HG02938 (cell line): Measurements from ENCODE around the gene EEPD1.

ENCODE experiments used
- ATAC-seq: cut with Tn5 transposase; IDR thresholded peaks from one replicate; pipeline ENCODE4 v1.9.1; 2021; ENCODE audit warnings: mild to moderate bottlenecking, moderate library complexity; ENCODE audit not compliant: unreplicated experiment

Gene EEPD1

DNA sequence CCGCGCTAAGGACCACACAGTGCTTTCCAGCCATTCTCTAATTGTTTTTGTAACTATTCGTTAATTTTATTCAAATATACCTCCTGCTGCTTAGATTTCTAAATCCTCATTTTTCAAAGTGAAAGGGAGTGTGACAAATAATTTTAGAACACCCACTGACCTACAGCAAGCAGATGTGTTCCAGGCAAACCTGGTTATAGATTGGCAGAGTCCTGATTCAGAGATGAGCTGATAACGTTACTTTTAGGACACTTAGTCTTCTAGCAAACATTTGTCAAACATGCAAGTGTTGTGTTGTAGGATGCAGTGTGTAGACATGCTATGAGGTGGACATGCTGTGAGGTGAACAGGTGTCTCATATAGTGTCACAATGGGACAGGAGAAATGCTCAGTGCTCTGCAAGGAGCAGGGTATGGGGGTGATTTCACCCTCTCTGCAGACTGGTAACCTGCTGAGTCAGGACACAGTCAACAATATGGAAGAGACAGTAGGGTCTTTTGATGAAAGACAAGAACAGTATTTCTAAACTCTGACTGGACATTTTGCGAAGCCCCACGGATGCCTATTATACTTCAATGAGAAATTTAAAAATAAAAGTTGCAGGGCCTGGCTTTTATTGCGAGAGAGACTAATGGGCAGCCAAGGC is 144.4 kb downstream of the EEPD1 start:
- ATAC-seq, result no peak

DNA sequence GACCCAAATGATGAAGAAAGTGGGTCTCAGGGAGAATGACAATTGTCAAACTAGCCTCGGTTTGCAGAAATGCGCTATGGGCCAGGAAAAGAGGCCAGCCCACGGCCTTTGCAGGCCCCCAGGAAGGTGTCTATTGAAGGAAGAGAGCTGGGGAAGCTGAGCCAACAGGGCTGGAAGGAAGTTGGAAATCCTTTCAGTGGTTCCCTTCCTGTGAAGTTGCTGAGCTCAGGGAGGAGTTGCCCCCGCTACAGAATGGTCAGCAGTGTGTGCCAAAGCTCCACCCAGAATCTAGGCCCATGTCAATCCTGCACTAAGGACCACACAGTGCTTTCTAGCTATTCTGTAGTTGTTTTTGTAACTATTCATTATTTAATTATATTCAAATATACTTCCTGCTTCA is 145.1 kb downstream of the EEPD1 start:
- ATAC-seq, result no peak

DNA sequence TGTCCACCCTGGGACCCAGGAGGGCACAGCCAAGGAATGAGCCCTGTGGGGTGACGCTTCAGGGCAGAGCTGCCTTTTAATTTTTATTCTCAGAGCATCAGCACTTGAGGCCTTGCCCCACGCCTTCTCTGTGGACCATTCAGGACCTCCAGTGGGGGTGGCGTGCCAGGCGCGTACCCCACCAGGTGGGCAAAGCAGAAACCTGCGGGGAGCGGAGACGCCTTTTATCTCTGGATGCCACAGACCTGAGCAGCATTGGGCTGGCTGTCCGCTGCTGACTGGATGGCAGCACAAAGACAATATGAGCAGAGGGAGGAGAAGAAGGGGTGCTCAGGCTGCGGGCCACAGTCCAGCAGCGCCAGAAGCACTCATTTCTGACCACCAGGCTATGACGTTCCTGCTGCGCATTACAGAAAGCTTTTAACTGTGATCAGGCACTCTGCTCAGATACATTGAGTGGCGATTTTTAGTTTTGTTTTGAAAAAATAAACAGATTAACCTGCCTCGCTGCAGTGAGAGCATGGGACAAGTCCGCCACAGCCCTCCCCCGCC is 146.2 kb downstream of the EEPD1 start:
- no peak for ATAC-seq

DNA sequence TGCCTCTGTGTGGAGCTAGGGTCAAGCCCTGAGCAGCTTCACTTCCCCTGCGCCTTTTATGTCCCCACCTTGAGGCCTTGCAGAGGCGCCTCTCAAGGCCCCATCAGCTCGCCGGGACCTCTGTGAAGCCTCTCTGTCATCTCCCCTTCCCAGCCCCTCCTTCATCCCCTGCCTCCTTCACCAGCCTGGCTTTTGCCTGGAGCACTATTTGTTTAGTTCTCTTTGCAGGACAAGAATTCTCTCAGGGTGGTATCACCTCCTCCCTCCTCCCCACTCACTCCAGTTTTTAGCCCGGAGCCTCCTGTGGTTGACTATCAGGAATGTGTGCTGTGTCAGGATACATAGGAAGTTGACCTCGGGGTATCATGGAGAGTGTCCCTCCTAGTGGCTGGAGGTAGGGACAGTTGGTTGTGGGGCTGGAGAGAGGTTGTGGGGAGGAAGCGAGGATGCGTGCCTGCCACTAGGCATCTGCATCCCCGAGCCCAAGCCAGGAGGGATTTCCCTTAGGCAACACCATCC is 146.8 kb downstream of the EEPD1 start:
- ATAC-seq, result no peak

DNA sequence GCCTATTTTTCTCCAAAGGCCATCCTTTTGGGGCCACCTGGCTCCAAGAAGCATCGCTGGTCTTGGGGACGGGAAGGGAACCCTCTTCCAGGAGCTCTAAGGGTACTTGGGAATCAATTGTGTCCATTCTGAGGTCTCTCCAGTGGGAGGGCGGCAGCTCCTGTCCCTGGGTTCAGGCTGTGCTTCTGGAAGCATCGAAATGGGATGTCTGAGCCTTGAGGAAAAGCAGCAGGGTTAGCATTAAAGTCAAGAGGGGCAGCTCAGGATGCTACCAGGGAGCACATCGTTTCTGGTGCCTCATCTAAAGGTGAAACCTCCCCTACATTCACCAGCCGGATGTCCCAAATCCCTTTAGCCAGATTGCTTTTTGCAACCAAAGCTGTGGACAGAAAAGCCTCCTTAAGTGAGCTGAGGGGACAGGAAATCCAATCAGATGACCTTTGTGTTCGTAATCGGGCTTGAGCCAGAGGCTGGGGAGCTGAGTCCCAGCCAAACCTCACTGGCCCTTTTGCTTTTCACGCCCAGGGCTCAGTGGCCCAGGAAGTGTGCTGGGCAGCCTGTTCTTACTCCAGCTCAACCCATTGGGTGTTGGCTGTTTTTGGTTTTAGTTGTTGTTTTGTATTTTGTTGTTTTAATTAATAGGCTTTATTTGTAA is 147.8 kb downstream of the EEPD1 start:
- no peak for ATAC-seq

DNA sequence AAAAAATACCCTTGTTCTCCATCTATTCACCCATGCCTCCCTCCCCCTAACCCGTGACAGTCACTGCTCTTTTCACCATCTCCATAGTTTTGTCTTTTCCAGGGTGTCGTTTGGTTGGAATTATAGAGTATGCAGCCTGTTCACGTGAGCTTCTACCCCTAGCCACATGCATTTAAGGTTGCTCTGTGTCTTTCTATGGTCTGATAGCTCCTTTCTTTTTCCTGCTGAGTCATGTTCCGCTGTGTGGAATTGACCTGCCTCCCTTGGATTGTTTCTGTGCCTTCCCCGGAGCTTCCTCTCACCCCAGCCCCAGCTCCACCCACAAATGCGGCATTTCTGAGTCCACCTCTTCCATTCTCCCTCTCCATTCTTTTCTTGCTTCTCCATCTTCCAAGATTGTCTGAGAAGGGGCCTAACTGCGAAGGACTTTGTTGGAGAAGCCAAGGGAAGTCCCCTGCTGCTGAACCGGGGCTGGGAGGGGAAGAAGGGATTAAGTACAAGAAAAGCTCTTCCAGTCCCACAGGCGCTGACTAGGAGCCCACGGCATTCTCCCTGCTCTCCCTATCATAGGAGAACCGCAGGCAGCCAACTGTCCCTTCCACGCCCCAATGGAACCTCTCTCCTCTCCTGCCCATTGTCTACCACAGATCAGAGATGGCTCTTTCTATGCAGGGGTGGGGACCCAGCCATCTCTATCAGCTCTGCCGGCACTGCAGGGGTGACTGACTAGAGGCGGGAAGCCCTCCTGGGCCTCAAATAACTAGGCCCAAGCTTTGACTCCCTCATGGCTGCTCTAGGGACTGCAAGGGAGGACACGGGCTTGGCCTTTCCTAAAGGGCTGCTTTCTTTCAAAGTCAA is 149.1 kb downstream of the EEPD1 start:
- ATAC-seq, result no peak

DNA sequence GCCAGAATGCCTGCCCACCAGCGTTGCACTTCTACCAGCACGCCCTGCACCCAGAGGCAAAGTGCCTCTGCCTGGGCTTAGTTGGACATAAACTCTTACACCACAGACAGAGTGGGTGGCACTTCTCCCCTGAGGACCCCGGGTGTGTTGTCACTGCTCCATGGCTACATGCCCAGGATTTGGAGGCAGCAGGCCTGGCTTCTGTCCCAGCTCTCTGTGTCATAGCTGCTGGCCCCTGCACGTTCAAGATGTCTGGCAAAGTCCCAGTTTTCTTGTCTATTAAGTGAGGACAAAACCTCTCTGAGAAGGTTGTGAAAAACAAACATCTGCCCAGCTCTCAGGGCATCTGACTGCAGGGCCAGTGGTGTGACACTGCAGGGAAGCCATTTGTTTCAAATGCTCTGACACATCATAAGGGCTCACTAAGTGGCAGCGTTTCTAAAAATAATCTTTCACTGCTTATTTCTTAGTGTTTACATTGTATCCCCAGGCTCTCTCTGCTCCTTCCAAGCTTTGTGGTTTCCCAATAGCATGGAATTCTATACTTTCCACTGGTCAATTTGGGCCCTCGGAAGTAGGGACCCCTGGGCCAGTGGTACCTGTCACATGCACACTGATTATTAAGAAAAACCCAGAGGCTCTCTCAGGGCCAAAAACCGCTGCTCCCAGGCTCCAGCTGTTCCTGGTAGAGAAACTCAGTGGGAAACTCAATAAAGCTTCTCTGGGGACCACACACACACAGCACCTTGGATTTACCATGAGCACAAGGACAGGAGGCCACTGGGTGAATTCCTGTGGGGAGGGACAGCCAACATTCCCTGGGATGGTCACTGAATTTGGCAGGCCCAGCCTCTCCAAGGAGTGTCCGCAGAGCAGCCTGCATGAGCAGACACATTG is 150.4 kb downstream of the EEPD1 start:
- no peak for ATAC-seq

DNA sequence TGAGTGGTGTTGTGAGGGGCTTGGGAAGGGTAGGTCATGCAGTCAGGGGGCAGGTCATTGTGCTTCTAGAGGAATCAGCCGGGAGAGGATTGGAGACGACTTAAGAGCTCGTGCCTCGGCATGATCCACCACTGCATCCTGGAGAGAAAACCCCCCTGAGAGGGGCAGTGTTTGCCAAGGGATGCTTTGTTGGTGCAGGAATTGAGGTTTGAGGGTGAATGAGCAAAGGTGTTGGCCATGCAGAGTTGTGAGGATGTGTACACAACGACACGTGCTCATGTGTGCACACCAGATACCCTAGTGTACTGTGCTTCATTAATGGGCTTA is 151.0 kb downstream of the EEPD1 start:
- ATAC-seq, result no peak

DNA sequence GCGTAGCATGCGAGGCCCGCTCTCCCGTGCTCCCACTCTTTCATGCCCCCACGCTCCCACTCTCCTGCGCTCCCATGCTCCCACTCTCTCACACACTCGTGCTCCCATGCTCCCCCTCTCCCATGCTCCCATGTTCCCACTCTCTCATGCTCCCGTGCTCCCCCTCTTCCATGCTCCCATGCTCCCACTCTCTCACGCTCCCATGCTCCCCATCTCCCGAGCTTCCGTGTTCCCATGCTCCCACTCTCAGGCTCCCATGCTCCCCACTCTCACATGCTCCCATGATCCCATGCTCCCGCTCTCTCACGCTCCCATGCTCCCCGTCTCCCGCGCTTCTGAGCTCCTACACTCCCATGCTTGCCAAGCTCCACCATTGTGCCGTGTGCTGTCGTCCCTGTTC is 152.2 kb downstream of the EEPD1 start:
- no peak for ATAC-seq

DNA sequence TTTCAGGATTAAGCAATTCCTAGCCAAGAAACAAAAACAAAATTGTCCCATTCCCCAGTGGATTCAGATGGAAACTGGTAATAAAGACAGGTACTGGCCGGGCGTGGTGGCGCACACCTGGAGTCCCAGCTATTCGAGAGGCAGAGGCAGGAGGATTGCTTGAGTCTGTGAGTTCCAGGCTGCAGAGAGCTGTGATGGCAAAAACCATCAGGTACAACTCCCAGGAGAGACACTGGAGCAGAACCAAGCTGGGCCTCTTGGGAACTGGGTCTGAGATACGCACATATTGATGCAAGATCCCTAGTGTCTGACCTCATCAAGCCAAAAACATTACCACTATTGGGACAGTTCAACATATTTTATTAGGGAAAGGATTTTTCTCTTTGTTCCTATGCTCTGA is 152.6 kb downstream of the EEPD1 start:
- ATAC-seq, result no peak

DNA sequence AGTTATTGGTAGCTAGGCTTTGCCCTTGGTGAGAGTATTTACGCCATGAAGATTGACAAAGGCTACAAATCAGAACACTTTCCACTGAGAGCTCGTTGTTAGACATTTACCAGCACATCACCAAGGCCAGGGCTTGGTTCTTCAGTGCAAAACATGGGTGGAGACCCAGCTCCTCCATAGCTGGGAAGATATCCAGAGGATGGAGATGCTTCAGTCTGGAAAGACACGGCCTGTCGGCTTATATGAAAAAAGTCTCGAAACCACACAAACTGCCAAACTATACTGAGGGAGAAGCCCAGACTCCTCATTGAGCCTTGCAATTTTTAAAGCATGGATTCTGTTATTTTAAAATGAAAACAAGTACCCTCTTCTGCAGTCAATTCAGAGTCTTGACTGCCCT is 153.2 kb downstream of the EEPD1 start:
- ATAC-seq, result no peak

DNA sequence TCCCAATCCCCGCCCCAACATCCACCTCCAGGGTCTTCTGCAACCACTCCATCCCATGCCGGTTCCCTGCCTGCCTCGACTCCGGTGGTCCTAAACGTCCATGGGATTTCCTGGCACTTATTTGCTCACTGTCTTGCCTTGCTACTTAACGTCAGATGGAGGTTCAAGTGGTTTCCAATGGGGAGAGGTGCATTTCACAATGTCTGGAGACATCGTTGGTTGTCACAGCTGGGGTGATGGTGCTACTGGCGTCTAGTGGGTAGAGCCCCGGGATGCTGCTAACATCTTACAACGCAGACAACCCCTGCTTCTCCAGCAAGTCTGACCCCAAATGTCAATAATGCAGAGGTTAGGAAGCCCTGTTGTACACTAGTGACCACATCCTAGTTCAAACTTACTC is 153.7 kb downstream of the EEPD1 start:
- ATAC-seq, result no peak

DNA sequence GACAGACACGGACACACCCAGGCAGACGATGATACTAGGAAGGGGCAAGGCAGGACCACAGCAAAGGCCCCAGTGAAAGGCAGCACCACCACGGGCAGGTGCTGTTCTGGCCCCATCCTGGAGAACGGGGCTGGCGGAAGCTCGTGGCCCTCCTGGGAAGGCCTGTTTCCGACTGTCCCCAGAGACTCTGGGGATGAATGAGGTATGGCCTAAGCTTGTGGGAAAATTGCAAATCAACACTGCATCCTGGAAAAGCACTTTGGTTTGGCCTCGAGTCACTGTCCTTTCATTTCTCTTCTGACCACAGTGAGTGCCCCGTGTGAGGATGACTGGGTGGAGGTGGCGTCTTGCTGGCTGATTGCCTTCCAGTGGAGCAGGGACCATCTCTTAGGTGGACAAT is 155.0 kb downstream of the EEPD1 start:
- ATAC-seq, result no peak

DNA sequence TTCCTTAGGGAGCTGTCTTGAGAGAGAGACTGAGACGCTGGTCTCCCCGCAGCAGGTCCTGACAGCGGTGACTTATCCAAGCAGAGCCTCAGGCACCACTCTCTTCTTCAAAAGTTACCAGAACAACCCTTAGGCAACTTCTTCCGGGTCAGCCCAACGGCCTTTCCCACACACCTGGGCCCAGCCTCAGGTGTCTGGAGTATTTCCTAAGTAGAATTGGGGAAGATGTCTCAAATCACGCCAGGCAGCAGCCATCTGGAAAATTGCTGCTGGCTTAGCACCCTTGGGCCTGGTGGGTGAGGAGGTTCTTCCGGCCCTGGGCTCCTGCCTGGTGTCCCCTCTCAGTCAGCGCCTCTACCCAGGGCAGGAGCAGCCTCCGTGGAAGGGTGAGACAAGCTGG is 156.2 kb downstream of the EEPD1 start:
- no peak for ATAC-seq

DNA sequence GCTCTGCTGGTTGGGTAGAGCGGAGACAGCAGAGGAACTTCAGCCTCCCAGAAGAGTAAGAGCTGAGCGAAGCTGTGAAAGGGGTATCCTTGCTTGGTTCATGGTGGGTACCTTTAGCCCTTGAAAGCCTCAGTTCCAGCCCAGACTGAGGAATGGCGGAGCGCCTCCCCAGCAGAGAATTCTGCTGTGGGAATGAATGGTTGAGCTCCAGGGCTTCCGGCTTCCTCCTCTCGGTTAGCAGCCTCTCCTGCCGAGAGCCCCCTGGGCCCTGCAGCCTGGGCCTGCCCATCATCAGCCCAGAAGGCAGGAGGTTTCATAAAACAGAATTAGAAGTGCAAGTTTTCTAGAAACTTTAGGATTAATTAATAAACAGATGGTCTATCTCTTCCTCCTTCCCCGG is 156.7 kb downstream of the EEPD1 start:
- no peak for ATAC-seq

DNA sequence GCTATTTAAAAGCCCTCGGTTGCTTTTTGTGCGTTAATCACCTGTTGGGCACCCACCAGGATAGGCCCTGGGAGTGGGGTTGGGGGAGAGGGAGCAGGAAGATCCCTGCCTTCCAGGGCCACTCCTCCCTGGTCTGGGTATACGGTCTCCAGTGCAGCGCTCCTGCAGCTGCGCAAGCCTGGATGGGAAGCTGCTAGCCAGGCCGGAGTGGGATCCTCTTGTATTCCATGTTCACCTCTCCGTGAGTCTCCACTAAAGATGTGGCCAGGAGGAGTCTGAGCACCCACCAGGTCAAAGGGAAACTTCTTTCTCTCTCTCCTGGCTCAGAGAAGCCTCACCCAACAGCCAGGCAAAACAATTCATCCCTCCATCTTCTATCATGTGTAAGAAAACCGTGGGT is 157.8 kb downstream of the EEPD1 start:
- ATAC-seq, result no peak

DNA sequence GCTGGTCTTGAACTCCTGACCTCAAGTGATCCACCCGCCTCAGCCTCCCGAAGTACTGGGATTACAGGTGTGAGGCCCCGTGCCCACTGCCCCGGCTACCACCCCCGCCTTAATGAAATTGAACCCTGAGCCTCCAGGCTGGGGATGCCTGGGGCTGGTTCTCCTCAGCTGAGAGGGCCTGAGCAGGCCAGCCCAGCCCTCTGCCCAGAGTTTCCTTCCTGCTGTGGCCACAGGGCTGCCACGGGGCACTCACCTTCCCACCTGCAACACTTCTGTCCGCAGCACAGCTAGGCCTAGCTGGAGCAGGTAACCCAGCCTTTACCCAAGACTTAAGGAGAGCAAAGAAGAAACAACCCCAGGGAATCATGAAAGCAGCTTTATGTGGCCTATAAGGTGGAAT is 158.5 kb downstream of the EEPD1 start:
- no peak for ATAC-seq

DNA sequence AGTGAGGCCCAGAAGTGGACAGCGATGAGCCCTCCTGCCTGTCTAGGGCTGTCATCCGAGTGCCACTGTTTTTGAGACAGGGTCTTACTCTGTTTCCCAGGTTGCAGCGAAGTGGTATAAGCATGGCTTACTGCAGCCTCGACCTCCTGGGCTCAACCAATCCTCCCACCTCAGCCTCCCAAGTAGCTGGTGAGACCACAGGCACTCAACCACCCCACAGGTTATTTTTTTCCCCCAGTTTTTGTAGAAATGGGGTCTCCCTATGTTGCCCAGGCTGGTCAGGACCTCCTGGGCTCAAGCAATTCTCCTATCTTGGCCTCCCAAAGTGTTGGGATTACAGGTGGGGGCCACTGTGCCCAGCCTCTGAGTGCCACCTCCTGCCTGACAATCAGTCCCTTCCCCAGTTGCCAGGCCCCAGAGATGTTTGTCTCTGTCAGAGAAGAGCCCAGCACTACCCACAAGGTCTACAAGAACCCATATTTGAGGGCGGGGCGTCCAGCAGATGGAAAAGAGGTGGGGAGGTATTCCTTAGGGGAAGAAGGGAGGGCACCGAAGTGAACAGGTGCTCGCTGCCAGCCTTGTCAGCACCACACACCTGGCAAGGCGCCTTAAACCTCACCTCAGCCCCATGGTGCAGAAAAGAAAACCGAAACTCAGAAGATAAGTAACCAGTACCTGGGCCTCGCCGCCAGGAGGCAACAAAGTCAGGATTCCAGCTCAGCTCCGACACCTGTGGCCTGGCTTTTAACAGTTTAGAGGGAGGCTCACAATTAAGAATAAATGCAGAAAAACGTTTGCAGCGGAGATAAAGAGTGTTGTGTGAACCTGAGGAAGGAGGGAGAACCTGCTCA is 159.2 kb downstream of the EEPD1 start:
- no peak for ATAC-seq

DNA sequence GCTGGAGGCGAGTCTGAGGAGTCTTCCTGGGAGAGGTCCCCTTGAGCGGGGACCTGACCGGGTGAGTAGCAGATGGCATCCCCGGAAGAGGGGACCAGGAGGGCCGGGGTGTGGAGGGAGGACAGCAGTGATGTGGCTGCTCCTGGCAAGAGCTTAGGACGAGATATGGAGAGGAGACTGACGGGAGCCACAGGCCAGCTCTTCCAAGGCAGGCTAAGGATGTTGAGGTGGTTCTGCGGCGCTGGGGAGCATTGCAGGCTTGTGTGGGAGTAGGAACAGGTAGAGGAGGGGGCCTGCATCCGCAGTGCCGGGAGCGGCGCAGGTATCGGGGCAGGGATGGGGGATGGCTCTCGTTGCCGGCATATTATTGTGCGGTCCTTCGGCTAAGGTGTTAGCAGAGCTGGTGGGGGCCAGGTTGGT is 159.9 kb downstream of the EEPD1 start:
- no peak for ATAC-seq

DNA sequence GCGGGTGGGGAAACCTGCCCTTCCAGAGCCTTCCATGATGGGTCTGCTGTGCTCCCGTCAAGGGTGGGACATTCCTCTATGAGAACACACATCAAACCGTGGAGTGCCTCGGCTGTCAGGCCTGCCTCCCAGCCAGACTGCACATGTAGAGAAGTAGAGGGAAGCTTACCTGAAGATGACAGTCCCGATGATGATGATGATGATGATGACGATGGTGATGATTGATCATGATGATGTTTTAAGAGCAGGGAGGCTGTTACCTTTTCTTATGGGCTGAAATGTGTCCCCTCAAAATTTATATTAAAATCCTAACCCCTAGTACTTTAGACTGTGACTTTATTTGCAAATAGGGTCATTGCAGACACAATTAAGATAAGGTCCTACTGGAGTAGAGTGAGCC is 160.6 kb downstream of the EEPD1 start:
- ATAC-seq, result no peak
